HG02642 (cell line): ENCODE measurements around the gene DGCR8.

Experiments used
- ATAC-seq: cut with Tn5 transposase; IDR thresholded peaks from one replicate; pipeline ENCODE4 v1.9.1; 2021; ENCODE audit warnings: mild to moderate bottlenecking; ENCODE audit not compliant: unreplicated experiment, poor library complexity

DGCR8 gene

GRCh38 chr22:20118300-20119020, 38.4 kb downstream of the DGCR8 start:
- ATAC-seq: no peak

- ATAC-seq: no peak
Observed at GRCh38 chr22:20121856-20122415, 41.9 kb downstream of the DGCR8 start.

GRCh38 chr22:20123366-20124082, 43.5 kb downstream of the DGCR8 start:
- no peak for ATAC-seq

GRCh38 chr22:20124083-20124787, 44.2 kb downstream of the DGCR8 start:
- no peak for ATAC-seq

GRCh38 chr22:20125201-20126174, 45.4 kb downstream of the DGCR8 start:
- no peak for ATAC-seq

GRCh38 chr22:20126284-20127029, 46.4 kb downstream of the DGCR8 start:
- ATAC-seq: no peak

GRCh38 chr22:20127318-20127868, 47.4 kb downstream of the DGCR8 start:
- ATAC-seq: no peak

GRCh38 chr22:20127869-20128618, 48.0 kb downstream of the DGCR8 start:
- no peak for ATAC-seq

- no peak for ATAC-seq
Observed at GRCh38 chr22:20128619-20128901, 48.5 kb downstream of the DGCR8 start.

- ATAC-seq: no peak
Observed at GRCh38 chr22:20128902-20129746, 49.1 kb downstream of the DGCR8 start.

GRCh38 chr22:20129747-20130014, 49.6 kb downstream of the DGCR8 start:
- ATAC-seq: no peak

- no peak for ATAC-seq
Observed at GRCh38 chr22:20130319-20130718, 50.3 kb downstream of the DGCR8 start.

GRCh38 chr22:20130731-20131596, 50.9 kb downstream of the DGCR8 start:
- peak; percentile 61 for ATAC-seq

GRCh38 chr22:20131597-20131858, 51.5 kb downstream of the DGCR8 start, which contains the start of gene ZDHHC8:
Gene ZDHHC8 (plus strand): TSS chr22:20131804. CDS start chr22:20131948, 144 bp downstream.
- peak; percentile 47 for ATAC-seq

GRCh38 chr22:20131859-20132685, 52.0 kb downstream of the DGCR8 start:
- ATAC-seq: peak; percentile 4

GRCh38 chr22:20132686-20133246, 52.7 kb downstream of the DGCR8 start:
- no peak for ATAC-seq
